ENCODE measurements around the gene MAGI2.

DNA sequence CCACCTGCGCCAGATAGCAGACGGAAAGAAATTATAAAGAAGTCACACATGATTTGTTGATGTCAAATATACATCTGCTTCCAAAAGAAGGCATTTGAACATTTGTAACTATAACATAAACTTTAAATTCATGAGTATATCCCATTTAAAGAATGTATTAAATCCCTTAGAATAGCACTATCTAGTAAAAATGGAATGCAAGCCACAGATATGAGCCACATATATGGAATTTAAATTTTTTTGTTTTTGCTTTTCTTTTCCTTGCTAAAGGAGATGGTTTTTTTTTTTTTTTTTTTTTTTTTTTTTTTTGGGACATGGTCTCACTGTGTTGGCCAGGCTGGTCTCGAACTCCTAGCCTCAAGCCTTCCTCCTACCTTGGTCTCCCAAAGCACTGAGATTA, 924.1 kb downstream of the MAGI2 start:
- TF ChIP-seq, protein P1, sequence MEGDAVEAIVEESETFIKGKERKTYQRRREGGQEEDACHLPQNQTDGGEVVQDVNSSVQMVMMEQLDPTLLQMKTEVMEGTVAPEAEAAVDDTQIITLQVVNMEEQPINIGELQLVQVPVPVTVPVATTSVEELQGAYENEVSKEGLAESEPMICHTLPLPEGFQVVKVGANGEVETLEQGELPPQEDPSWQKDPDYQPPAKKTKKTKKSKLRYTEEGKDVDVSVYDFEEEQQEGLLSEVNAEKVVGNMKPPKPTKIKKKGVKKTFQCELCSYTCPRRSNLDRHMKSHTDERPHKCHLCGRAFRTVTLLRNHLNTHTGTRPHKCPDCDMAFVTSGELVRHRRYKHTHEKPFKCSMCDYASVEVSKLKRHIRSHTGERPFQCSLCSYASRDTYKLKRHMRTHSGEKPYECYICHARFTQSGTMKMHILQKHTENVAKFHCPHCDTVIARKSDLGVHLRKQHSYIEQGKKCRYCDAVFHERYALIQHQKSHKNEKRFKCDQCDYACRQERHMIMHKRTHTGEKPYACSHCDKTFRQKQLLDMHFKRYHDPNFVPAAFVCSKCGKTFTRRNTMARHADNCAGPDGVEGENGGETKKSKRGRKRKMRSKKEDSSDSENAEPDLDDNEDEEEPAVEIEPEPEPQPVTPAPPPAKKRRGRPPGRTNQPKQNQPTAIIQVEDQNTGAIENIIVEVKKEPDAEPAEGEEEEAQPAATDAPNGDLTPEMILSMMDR (conservative IDR thresholded peaks at IDR 0.05; ENCODE audit: low read depth, low read length), result no peak
- TF ChIP-seq EZH2 (IDR thresholded peaks at IDR 0.05; ENCODE audit: borderline replicate concordance, low read depth, low read length, poor library complexity, severe bottlenecking), result no peak

All from A673 (cell line).